ENCODE data around the gene PGLYRP4. TPM values are rescaled to one million over a fixed set of nuclear protein-coding genes. Genes with fewer than 3 reads are reported as not detected.
A peak's percentile ranks its signal among the peaks of the same experiment; 100 is the strongest.

Gene PGLYRP4
- total RNA-seq, 2 donors from 2014 or later = not detected

GRCh38 chr1:153292740-153293479 is 55.7 kb downstream of the PGLYRP4 start:
- DNase-seq (ENCODE audit: low spot score in 2 of 2) = no peak
- ATAC-seq = no peak
- Mint-ChIP-seq H3K36me3 (no peaks in the 10 kb centered on the region), H3K27ac (no peak overlapping the region), H3K9me3 (no peaks in the 10 kb centered on the region)

- H3K36me3 Mint-ChIP-seq = no peaks in the 10 kb centered on the region
- H3K27ac Mint-ChIP-seq = no peak overlapping the region
- ATAC-seq (no peak), DNase-seq (ENCODE audit: low spot score in 2 of 2) (no peak)
- H3K9me3 Mint-ChIP-seq = no peaks in the 10 kb centered on the region
Measured at GRCh38 chr1:153292185-153292584, 56.5 kb downstream of the PGLYRP4 start.

- DNase-seq (ENCODE audit: low spot score in 2 of 2) = no peak
- ATAC-seq = peak; percentile 78 to 89
- H3K9me3 Mint-ChIP-seq = no peaks in the 10 kb centered on the region
- no peaks in the 10 kb centered on the region for H3K36me3 Mint-ChIP-seq
- no peak overlapping the region for H3K27ac Mint-ChIP-seq
Measured at GRCh38 chr1:153291514-153291913, 57.1 kb downstream of the PGLYRP4 start.

GRCh38 chr1:153288634-153289275 is 59.9 kb downstream of the PGLYRP4 start:
- H3K27ac Mint-ChIP-seq = no peak overlapping the region
- H3K9me3 Mint-ChIP-seq = no peaks in the 10 kb centered on the region
- H3K36me3 Mint-ChIP-seq = no peaks in the 10 kb centered on the region
- ATAC-seq (peak; percentile 43 to 47), DNase-seq (ENCODE audit: low spot score in 2 of 2) (peak in 1 of 2 donors; percentile 55)

Other genes starting within 250 kb of the PGLYRP4 start
- gene SPRR2F, start 235.3 kb downstream of the PGLYRP4 start, total RNA-seq = not detected
- gene SPRR2G, start 198.0 kb downstream of the PGLYRP4 start, total RNA-seq = not detected
- not detected for gene LELP1, start 145.4 kb downstream of the PGLYRP4 start, total RNA-seq
- not detected for gene PRR9, start 131.3 kb downstream of the PGLYRP4 start, total RNA-seq
- gene LORICRIN, start 89.2 kb downstream of the PGLYRP4 start, total RNA-seq = not detected
- gene PGLYRP3, start 35.9 kb downstream of the PGLYRP4 start, total RNA-seq = not detected
- gene S100A9, start 9.0 kb upstream of the PGLYRP4 start, total RNA-seq = 1 to 10 TPM in 1 of 2 donors, under 1 TPM in 1; 0.73 to 1.4 TPM
- not detected for gene S100A12, start 26.8 kb upstream of the PGLYRP4 start, total RNA-seq
- not detected for gene S100A8, start 42.2 kb upstream of the PGLYRP4 start, total RNA-seq
- not detected for gene S100A7A, start 67.7 kb upstream of the PGLYRP4 start, total RNA-seq
- not detected for gene S100A7, start 111.8 kb upstream of the PGLYRP4 start, total RNA-seq
- gene S100A6, start 187.2 kb upstream of the PGLYRP4 start, total RNA-seq = 100 to 1,000 TPM; 260 to 445 TPM
- gene S100A5, start 192.1 kb upstream of the PGLYRP4 start, total RNA-seq = 1 to 10 TPM; 2.0 to 3.9 TPM
- gene S100A4, start 197.0 kb upstream of the PGLYRP4 start, total RNA-seq = 100 to 1,000 TPM; 186 to 368 TPM
- not detected for gene S100A3, start 200.4 kb upstream of the PGLYRP4 start, total RNA-seq
- gene S100A2, start 217.0 kb upstream of the PGLYRP4 start, total RNA-seq = 1 to 10 TPM; 1.0 to 7.8 TPM